HL-60/S4 (cell line): Measurements from ENCODE around the gene TRABD2B.

Experiments
- in situ Hi-C: fragments of 300-500 bp; cut with MboI; formaldehyde crosslinking; loops from 2 replicates; pipeline ENCODE4 v1.14.3; 2022; ENCODE audit warnings: low sequenced_read_pairs

The TRABD2B gene

DNA sequence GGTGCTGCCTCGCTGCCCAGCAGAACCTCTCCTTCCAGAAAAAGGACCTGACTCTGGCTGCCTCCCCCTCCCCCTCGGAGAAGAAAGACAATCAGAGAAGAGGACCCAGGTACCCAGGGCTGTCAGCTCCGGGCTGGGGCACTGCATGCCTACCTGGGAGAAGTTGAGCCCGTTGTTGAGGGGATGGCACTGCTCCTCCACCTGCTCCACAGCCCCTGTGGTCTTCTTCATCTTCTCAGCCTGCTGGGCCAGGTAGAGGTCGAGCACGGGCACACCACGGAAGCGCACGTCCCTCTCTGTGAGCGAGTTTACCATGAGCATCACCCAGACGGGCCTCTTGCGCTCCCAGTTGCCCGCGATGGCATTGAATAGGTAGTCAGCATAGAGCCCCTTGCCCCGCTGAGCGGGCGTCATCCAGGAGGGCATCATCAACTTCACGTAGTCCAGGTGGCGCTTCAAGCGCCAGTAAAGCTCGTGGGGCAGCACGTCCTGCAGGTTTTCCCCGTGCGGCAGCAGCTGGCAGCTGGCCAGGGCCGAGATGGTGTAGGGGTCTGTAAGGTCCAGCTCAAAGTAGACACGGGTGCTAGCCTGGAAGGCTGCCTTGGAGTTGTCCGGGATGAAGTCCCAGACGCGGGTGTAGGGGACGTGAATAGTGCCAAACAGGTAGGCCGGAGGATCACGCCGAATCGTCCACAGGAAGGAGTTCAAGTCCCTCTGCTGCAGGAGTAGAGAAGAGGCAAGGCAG lies 3.1 kb downstream of the TRABD2B start:
- in situ Hi-C loops, result no loop called here

GRCh38 chr1:47993416-47993740 lies 3.8 kb downstream of the TRABD2B start:
- in situ Hi-C loops, result no loop called here

- in situ Hi-C loops, result no loop called here
Observed at GRCh38 chr1:47992720-47993415, 4.3 kb downstream of the TRABD2B start.

- in situ Hi-C loops, result no loop called here
Observed at GRCh38 chr1:47991673-47992072, 5.5 kb downstream of the TRABD2B start.

DNA sequence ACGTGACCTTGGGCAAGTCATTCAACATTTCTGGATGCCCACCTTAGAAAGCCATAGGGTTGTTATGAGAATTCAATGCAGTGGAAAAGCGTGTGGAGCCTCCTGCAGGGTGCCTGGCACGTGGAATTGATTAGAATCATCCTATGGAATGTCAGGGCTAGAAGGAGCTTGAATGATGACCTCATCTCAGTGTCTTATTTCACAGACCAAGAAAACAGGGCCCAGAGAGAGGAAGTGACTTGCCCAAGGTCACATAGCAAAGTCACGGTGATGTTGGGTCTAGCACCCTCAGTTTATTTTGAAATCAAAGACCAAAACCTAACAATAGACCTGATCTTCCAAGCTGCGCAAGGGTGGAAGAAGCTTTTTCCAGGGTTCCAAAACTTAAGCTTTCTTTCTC lies 6.0 kb downstream of the TRABD2B start:
- in situ Hi-C loops, result no loop called here

DNA sequence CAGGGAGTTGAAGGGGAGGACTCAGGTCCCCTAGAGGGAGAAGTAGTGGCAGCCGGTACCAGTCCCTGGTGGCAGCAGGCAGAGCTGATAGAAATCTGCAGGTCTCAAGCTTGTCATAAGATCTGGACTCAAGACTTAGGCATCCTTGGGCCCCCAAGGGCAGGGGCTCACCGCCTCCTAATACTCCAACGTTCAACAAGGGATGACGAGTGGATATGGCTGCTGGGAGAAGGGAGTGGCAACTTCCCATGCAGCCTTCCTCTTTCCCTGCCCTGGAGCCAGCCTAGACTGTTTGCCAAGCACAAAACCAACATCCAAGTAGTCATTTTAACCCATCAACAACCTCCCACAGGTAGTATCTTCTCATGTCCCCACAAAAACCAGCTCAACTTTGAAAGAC lies 6.9 kb downstream of the TRABD2B start:
- in situ Hi-C loops, result no loop called here

GRCh38 chr1:47987601-47988000 lies 9.6 kb downstream of the TRABD2B start:
- in situ Hi-C loops, result no loop called here

GRCh38 chr1:47986761-47987200 lies 10.4 kb downstream of the TRABD2B start:
- in situ Hi-C loops, result no loop called here

- in situ Hi-C loops, result no loop called here
Observed at GRCh38 chr1:47985018-47985417, 12.2 kb downstream of the TRABD2B start.

- in situ Hi-C loops, result no loop called here
Observed at GRCh38 chr1:47984175-47984789, 12.9 kb downstream of the TRABD2B start.

DNA sequence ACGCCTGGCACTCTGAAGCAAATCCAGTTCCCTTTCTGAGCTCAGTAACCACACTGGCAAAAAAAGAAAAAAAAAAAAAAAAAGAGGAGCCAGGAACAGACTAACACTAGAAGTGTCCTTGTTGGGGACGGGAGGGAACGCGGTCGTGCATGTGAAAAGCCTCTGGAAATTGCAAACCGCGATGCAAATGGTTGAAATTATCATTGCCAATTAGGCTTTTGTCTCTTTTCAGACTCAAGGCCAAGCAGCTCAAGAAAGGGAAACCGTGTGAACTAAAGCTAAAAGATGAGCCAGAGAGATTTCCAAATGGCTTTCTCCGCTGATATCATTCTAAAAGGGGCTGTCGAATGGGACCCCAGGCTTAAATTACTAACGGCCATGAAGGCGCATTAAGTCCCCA lies 13.5 kb downstream of the TRABD2B start:
- in situ Hi-C loops, result no loop called here

DNA sequence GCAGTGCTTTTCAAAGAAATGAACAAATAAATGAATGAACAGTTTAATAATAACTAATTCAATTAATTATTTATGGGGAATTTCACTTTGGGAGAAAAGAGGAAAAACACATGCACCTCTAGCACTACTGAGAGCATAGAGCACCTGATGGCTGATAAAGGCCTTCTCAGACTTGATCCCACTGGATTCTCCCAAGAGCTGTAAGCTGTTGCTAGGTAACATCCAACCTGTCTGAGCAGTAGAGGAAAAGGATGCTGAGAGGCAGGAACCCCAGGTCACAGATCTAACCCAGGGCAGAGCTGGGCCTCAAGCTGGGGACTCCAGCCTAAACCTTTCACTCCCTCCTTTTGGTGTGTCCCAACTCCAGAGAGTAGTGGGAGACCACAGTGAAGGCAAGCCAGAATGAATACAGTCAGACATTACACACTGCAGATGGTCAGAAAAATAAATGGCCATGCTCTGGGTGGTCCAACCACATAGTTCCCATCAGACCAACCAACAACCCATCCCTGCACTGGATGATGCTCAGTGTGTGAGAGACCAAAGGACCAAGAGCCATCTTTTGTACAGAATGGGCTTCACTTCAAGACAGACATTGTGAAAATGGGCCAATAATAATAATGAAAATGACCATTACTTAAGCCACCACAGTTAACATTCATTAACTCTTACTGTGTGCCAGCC lies 15.4 kb downstream of the TRABD2B start:
- in situ Hi-C loops, result no loop called here

DNA sequence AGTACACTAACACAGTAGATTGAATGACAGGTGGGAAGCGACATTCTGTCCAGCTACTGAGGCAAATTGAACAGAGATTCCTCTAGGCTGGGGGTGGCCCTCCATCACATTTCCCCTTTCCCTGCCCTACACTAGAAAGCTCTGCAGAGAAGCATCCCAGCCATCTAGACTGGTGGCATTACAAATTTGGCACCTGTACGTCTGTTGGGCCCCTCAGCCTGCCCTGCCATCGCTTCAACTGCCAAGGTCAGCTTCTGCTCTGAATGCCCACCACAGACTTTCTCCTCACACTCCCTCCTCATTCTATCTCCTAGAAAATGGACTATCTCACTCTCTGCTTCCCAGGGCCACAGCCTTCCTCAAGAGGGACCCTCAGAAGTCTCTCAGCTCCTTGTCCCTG lies 16.7 kb downstream of the TRABD2B start:
- in situ Hi-C loops, result no loop called here

- in situ Hi-C loops, result no loop called here
Observed at GRCh38 chr1:47979724-47980123, 17.5 kb downstream of the TRABD2B start.

- in situ Hi-C loops, result no loop called here
Observed at GRCh38 chr1:47978486-47978885, 18.7 kb downstream of the TRABD2B start.

DNA sequence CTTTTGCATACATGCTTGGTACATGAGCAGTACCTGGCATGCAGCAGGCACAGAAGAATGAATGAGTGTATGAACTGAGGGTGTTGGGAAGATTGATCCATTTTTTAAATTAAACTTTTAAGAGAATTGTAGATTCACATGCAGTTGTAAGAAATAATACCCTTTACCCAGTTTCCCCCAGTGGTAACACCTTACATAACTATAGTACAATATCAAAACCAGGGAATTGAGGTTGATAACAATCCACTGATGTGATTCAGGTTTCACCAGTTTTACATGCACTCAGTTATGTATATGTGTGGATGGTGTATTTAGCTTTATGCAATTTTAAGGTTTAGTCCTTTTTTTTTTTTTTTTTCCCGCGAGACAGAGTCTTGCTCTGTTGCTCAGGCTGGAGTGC lies 20.5 kb downstream of the TRABD2B start:
- in situ Hi-C loops, result no loop called here

GRCh38 chr1:47976267-47976666 lies 20.9 kb downstream of the TRABD2B start:
- in situ Hi-C loops, result no loop called here

DNA sequence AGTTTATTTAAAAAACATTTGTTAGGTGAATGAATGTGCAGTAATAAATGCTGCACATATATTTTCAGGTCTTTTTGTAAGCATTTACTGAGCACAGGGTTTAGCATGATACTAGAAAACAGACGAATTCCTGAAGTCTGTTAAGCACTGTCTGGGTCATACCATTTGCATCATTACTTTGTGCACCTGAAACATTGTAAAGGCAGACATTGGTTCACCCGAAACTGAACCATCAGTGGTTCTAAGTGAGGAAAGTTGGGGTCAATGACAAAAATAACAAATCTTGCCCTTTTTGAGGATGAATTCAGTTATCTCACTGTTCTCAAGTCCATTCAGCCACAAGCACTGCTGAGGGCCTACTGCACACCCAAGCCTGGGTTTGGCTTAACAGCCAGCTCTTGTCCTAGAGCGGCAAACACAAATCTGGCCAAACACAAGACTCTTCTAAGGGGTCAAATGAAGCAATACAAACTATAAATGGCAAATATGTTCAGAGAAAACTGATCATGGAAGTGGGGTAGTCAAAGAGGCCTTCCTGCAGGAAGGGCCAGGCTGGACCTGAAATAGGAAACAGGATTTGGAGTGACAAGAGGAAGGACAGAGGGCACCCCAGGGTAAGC lies 21.8 kb downstream of the TRABD2B start:
- in situ Hi-C loops, result no loop called here

- in situ Hi-C loops, result no loop called here
Observed at GRCh38 chr1:47972864-47973432, 24.2 kb downstream of the TRABD2B start.

GRCh38 chr1:47971385-47972160 lies 25.6 kb downstream of the TRABD2B start:
- in situ Hi-C loops, result no loop called here
